ENCODE data around the gene DCAF7. TPM values are rescaled to one million over a fixed set of nuclear protein-coding genes. Genes with fewer than 3 reads are reported as not detected.

The DCAF7 gene
- total RNA-seq, 1 donor from 2014 or later, result 103 TPM

DNA sequence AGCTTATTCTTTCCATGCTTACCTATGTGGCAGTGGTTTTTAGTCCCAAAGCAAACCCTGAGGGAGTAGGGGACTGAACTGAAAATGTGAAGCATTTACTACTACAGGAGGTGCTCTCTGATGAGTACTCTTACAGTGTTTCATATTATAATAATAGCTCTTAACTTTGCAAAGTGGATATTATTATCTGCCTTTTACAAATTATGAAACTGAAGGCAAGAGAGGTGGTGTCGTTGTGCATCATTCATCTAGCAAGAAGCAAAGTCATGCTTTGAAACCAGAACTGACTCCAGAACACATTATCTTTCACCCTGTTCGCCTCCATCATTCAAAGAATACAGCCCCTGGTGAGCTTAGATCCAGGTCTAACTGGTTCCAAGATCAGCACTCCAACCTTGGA is 35.3 kb upstream of the DCAF7 start:
- POLR2A ChIA-PET, result no interaction called here
- H3K4me1 Mint-ChIP-seq, result no peaks in the 10 kb centered on the region

DNA sequence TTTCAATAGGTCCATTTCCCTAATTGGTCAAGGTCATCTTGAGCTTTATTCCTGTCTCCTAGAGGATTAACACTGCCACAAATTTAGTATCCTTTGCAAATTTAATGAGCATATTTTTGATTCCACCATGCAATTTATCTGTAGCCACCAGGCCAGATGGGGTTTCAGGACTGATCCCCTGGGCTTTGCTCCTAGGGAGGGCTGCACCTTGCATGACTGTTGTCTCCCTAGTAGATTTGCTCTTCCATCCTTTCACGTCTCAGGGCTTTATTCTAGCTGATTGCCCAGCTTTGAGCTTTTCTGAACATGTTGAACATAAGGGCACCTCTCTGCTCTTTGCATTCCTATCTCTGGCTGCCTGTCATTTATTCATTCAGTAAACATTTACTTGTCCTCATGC is 34.9 kb upstream of the DCAF7 start:
- TF ChIP-seq, protein P1, sequence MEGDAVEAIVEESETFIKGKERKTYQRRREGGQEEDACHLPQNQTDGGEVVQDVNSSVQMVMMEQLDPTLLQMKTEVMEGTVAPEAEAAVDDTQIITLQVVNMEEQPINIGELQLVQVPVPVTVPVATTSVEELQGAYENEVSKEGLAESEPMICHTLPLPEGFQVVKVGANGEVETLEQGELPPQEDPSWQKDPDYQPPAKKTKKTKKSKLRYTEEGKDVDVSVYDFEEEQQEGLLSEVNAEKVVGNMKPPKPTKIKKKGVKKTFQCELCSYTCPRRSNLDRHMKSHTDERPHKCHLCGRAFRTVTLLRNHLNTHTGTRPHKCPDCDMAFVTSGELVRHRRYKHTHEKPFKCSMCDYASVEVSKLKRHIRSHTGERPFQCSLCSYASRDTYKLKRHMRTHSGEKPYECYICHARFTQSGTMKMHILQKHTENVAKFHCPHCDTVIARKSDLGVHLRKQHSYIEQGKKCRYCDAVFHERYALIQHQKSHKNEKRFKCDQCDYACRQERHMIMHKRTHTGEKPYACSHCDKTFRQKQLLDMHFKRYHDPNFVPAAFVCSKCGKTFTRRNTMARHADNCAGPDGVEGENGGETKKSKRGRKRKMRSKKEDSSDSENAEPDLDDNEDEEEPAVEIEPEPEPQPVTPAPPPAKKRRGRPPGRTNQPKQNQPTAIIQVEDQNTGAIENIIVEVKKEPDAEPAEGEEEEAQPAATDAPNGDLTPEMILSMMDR (IDR thresholded peaks at IDR 0.05), result no peak
- Mint-ChIP-seq H3K4me1 (no peaks in the 10 kb centered on the region), H3K9me3 (no peaks in the 10 kb centered on the region), H3K27me3 (peaks cover 13% of the 10 kb centered on the region), H3K36me3 (ENCODE audit: low read depth) (no peaks in the 10 kb centered on the region), H3K27ac (no peak overlapping the region), H3K4me3 (no peak overlapping the region)
- no peak for ATAC-seq (ENCODE audit: low read depth)
- DNase-seq, result no peak
- POLR2A ChIA-PET, result no interaction called here
- intact Hi-C loops (cut with micrococcal nuclease), result no loop called here
- CTCF ChIA-PET, result no interaction called here

More for the DNA sequence above, 35.3 kb upstream of the DCAF7 start:
- Mint-ChIP-seq H3K27ac (no peak overlapping the region), H3K27me3 (peaks cover 13% of the 10 kb centered on the region), H3K36me3 (ENCODE audit: low read depth) (no peaks in the 10 kb centered on the region), H3K9me3 (no peaks in the 10 kb centered on the region), H3K4me3 (no peak overlapping the region)
- DNase-seq, result no peak
- intact Hi-C loops (cut with micrococcal nuclease), result no loop called here
- CTCF ChIA-PET, result no interaction called here
- TF ChIP-seq, protein P1 (IDR thresholded peaks at IDR 0.05), result no peak
- ATAC-seq (ENCODE audit: low read depth), result no peak

DNA sequence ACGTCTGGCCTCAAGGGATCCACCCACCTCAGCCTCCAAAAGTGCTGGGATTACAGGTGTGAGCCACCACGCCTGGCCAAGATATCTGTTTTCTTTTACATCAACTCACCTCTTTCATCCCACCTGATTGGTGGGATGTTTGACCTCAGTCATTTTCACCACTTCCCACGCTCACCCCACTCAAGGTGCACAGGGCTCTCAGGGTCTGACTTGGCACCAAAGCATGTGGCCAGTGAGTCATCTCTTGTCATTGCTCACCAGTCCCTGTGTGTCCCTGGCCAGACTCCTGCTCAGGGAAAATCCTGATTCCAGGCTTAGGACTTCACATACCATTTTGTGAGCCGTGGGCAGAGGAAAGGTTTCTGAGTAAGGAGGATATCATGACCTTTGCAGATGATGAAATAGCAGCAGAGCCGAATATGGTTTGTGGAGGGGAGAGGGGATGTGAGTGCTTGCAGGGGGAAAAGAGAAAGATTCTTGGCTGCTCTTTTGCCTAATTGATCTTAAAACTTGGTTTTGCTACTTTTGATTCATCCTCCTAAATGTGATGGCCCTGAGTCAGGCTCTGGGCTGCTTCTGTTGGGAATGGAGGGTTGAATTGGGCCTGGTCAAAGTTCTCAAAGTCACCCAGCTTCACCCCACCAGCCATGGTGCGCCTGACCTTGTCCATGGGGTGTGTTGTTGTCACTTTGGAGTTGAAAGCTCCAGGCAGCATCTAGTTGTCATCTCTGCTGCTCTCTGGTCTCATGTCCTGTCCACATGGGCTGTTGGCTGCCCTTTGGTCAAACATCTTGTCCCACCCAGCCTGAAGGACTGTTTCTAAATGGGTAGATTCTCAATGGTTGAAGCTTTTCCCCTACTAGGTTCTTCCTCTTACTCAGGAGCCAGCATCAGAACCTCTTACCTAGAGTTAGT is 33.1 kb upstream of the DCAF7 start:
- Mint-ChIP-seq H3K9me3 (no peaks in the 10 kb centered on the region), H3K36me3 (ENCODE audit: low read depth) (no peaks in the 10 kb centered on the region), H3K27me3 (peaks cover 22% of the 10 kb centered on the region), H3K4me3 (no peak overlapping the region), H3K4me1 (no peaks in the 10 kb centered on the region), H3K27ac (no peak overlapping the region)
- POLR2A ChIA-PET, result no interaction called here
- CTCF ChIA-PET, result no interaction called here
- intact Hi-C loops (cut with micrococcal nuclease), result no loop called here
- ATAC-seq (ENCODE audit: low read depth) (no peak), DNase-seq (no peak)
- TF ChIP-seq, protein P1 (IDR thresholded peaks at IDR 0.05), result no peak

DNA sequence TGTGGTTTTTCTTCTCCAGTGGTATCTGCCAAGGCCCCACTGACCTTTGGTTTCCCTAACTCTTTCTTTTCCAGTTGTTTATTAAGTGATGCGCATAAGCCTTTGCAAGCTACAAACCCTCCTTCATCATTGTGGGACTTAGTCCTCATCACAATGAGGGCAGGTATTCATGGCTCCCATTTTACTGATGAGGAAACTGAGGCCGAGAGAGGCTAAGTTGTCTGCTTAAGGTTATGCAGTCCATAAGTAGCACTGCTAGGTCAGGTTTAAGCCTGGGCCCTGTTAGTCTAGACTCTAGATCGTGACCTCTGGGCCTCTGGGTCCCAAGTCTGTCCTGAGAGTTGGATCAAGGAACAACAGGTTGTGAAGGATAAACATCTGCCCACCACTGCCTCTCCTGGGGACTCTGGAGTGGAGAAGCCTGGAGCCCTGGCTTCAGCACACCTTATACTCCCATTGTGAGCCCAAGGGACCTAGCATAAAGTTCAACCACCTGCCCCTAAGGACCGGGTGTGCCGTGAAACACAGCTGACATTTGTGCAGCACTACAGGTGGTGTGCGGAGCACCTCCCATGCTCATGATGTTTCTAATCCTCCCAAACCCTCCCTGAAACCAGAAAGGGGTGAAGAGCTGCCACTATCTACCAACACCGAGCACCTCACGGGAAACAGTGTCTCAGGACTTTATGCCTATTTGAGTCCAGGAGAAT is 32.3 kb upstream of the DCAF7 start:
- POLR2A ChIA-PET, result no interaction called here
- Mint-ChIP-seq H3K4me1 (no peaks in the 10 kb centered on the region), H3K36me3 (ENCODE audit: low read depth) (no peaks in the 10 kb centered on the region), H3K27ac (no peak overlapping the region), H3K27me3 (peaks cover 24% of the 10 kb centered on the region), H3K4me3 (no peak overlapping the region), H3K9me3 (no peaks in the 10 kb centered on the region)
- TF ChIP-seq, protein P1 (IDR thresholded peaks at IDR 0.05), result no peak
- CTCF ChIA-PET, result no interaction called here
- DNase-seq (no peak), ATAC-seq (ENCODE audit: low read depth) (no peak)
- intact Hi-C loops (cut with micrococcal nuclease), result no loop called here

DNA sequence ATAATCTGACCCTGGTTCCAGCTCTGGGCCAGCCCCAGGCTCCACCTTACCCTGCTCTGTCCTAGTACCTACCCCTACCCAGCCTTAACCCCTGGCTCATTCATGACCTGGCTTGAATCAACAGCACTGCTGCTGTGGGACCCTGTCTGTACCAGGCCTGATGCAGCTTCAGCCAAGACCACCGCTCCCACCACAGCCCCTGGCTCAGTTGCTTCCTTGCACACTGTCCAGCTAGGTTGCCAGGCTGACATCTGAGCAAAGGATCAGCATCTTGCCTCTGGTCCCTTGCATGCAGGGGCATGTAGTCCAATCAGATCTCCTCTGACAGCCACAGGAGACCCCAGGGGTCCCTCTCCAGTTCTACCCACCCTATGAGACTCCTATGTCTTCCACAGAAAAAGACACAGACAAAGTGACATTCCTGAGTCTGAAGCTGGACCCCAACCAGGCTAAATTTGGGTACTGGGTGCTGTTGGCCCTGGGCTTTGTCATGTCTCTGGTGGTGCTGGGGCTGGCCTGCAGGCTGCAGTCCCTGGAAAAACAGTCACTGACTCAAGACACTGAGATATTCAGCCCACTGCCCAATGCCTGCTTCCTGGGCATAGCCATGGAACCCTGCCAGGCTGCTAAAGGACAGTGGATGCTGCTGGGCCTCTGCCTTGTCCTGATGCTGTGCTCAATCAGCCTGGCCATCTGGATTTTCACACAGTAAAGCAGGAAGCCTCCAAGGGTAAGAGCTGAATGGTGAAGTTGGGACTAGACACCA is 31.0 kb upstream of the DCAF7 start:
- Mint-ChIP-seq H3K27me3 (peaks cover 33% of the 10 kb centered on the region), H3K27ac (no peak overlapping the region), H3K36me3 (ENCODE audit: low read depth) (no peaks in the 10 kb centered on the region), H3K4me3 (no peak overlapping the region), H3K4me1 (no peaks in the 10 kb centered on the region), H3K9me3 (no peaks in the 10 kb centered on the region)
- DNase-seq (no peak), ATAC-seq (ENCODE audit: low read depth) (no peak)
- intact Hi-C loops (cut with micrococcal nuclease), result no loop called here
- TF ChIP-seq, protein P1 (IDR thresholded peaks at IDR 0.05), result no peak
- POLR2A ChIA-PET, result no interaction called here
- CTCF ChIA-PET, result no interaction called here

All from activated B cell treated with CpG ODN at 0.5 μM for 24 hours (primary cell).